Muscle layer of duodenum (tissue), 2 donors: ENCODE data around the gene MPZL3.

Experiments
- H3K27ac ChIP-seq: one replicate; pipeline ENCODE4 v1.7.0; 2013; ENCODE audit warnings: mild to moderate bottlenecking, low read length
- H3K27me3 ChIP-seq: one replicate; pipeline ENCODE4 v1.7.0; 2013; ENCODE audit warnings: low read depth, mild to moderate bottlenecking, control low read depth, low read length
- H3K36me3 ChIP-seq, 2 donors: one replicate each; pipeline ENCODE4 v1.7.0; 2013; ENCODE audit warnings: low read length in 2 of 2, control low read depth in 1 of 2, mild to moderate bottlenecking in 1 of 2; ENCODE audit not compliant: insufficient read depth in 2 of 2, control insufficient read depth in 1 of 2
- H3K4me1 ChIP-seq, 2 donors: one replicate each; pipeline ENCODE4 v1.7.0; 2013; ENCODE audit warnings: low read length in 2 of 2, mild to moderate bottlenecking in 2 of 2, control low read depth in 1 of 2, moderate library complexity in 1 of 2; ENCODE audit not compliant: insufficient read depth in 2 of 2, control insufficient read depth in 1 of 2
- H3K4me3 ChIP-seq, 2 donors: one replicate each; pipeline ENCODE4 v1.7.0; 2013; ENCODE audit warnings: low read length in 2 of 2, low read depth in 1 of 2, mild to moderate bottlenecking in 1 of 2
- H3K9me3 ChIP-seq, 2 donors: one replicate each; pipeline ENCODE4 v1.7.0; 2013; ENCODE audit warnings: low read length in 2 of 2, control low read depth in 1 of 2, mild to moderate bottlenecking in 1 of 2; ENCODE audit not compliant: control insufficient read depth in 1 of 2
- donor health status: healthy.

MPZL3 gene

GRCh38 chr11:118243161-118243560 is 9.0 kb downstream of the MPZL3 start:
- no peaks in the 10 kb centered on the region for H3K36me3 ChIP-seq
- H3K4me3 ChIP-seq, result no peak overlapping the region
- H3K9me3 ChIP-seq, result no peaks in the 10 kb centered on the region
- no peak overlapping the region for H3K27ac ChIP-seq
- H3K4me1 ChIP-seq, result no peaks in the 10 kb centered on the region
- no peaks in the 10 kb centered on the region for H3K27me3 ChIP-seq

GRCh38 chr11:118241764-118242098 is 10.4 kb downstream of the MPZL3 start:
- Histone ChIP-seq H3K27ac (peak overlapping the region; percentile 16), H3K27me3 (no peaks in the 10 kb centered on the region), H3K9me3 (no peaks in the 10 kb centered on the region), H3K4me1 (no peaks in the 10 kb centered on the region), H3K36me3 (no peaks in the 10 kb centered on the region), H3K4me3 (no peak overlapping the region)

- Histone ChIP-seq H3K4me3 (no peak overlapping the region), H3K4me1 (no peaks in the 10 kb centered on the region), H3K36me3 (no peaks in the 10 kb centered on the region), H3K27me3 (no peaks in the 10 kb centered on the region), H3K27ac (peak overlapping the region; percentile 73), H3K9me3 (no peaks in the 10 kb centered on the region)
These were observed 11.0 kb downstream of the MPZL3 start for GRCh38 chr11:118240999-118241763.

GRCh38 chr11:118239509-118240205 is 12.5 kb downstream of the MPZL3 start:
- Histone ChIP-seq H3K36me3 (no peaks in the 10 kb centered on the region), H3K4me3 (no peak overlapping the region), H3K4me1 (no peaks in the 10 kb centered on the region), H3K9me3 (no peaks in the 10 kb centered on the region), H3K27ac (peak overlapping the region; percentile 21), H3K27me3 (no peaks in the 10 kb centered on the region)

GRCh38 chr11:118238929-118239328 is 13.2 kb downstream of the MPZL3 start:
- H3K9me3 ChIP-seq, result no peaks in the 10 kb centered on the region
- H3K4me1 ChIP-seq, result no peaks in the 10 kb centered on the region
- no peak overlapping the region for H3K27ac ChIP-seq
- no peaks in the 10 kb centered on the region for H3K36me3 ChIP-seq
- no peak overlapping the region for H3K4me3 ChIP-seq
- H3K27me3 ChIP-seq, result no peaks in the 10 kb centered on the region

- no peaks in the 10 kb centered on the region for H3K36me3 ChIP-seq
- H3K27me3 ChIP-seq, result no peaks in the 10 kb centered on the region
- no peak overlapping the region for H3K4me3 ChIP-seq
- no peak overlapping the region for H3K27ac ChIP-seq
- no peaks in the 10 kb centered on the region for H3K4me1 ChIP-seq
- H3K9me3 ChIP-seq, result no peaks in the 10 kb centered on the region
These were observed 13.7 kb downstream of the MPZL3 start for GRCh38 chr11:118238421-118238820.

- no peaks in the 10 kb centered on the region for H3K4me1 ChIP-seq
- H3K27me3 ChIP-seq, result no peaks in the 10 kb centered on the region
- no peaks in the 10 kb centered on the region for H3K36me3 ChIP-seq
- H3K27ac ChIP-seq, result no peak overlapping the region
- no peaks in the 10 kb centered on the region for H3K9me3 ChIP-seq
- H3K4me3 ChIP-seq, result no peak overlapping the region
These were observed 16.0 kb downstream of the MPZL3 start for GRCh38 chr11:118236170-118236569.

- Histone ChIP-seq H3K4me1 (no peaks in the 10 kb centered on the region), H3K27me3 (no peaks in the 10 kb centered on the region), H3K4me3 (no peak overlapping the region), H3K36me3 (peaks cover 0 to 3% of the 10 kb centered on the region in 2 donors), H3K27ac (no peak overlapping the region), H3K9me3 (no peaks in the 10 kb centered on the region)
These were observed 17.3 kb downstream of the MPZL3 start for GRCh38 chr11:118234833-118235232.

GRCh38 chr11:118233850-118234249 is 18.3 kb downstream of the MPZL3 start:
- Histone ChIP-seq H3K27ac (no peak overlapping the region), H3K9me3 (no peaks in the 10 kb centered on the region), H3K27me3 (no peaks in the 10 kb centered on the region), H3K4me3 (no peak overlapping the region), H3K4me1 (no peaks in the 10 kb centered on the region), H3K36me3 (peaks cover 0 to 3% of the 10 kb centered on the region in 2 donors)

- Histone ChIP-seq H3K27ac (no peak overlapping the region), H3K9me3 (no peaks in the 10 kb centered on the region), H3K36me3 (peaks cover 0 to 3% of the 10 kb centered on the region in 2 donors), H3K27me3 (no peaks in the 10 kb centered on the region), H3K4me1 (no peaks in the 10 kb centered on the region), H3K4me3 (no peak overlapping the region)
These were observed 18.8 kb downstream of the MPZL3 start for GRCh38 chr11:118233377-118233776.

- Histone ChIP-seq H3K27me3 (no peaks in the 10 kb centered on the region), H3K9me3 (no peaks in the 10 kb centered on the region), H3K36me3 (peaks cover 0 to 3% of the 10 kb centered on the region in 2 donors), H3K4me3 (no peak overlapping the region), H3K4me1 (no peaks in the 10 kb centered on the region), H3K27ac (no peak overlapping the region)
These were observed 19.5 kb downstream of the MPZL3 start for GRCh38 chr11:118232659-118233058.
